Right forelimb (tissue), 1 donor: ENCODE measurements around the gene INHBB.
"Not testable (repeated sequence)": the region's sequence is repeated elsewhere in the genome, so short reads cannot be mapped to it uniquely, and the experiment has no call there.

Experiments
- DNase-seq: peaks from one replicate; pipeline ENCODE4 v3.0.0-alpha.2; 2018

INHBB gene

DNA sequence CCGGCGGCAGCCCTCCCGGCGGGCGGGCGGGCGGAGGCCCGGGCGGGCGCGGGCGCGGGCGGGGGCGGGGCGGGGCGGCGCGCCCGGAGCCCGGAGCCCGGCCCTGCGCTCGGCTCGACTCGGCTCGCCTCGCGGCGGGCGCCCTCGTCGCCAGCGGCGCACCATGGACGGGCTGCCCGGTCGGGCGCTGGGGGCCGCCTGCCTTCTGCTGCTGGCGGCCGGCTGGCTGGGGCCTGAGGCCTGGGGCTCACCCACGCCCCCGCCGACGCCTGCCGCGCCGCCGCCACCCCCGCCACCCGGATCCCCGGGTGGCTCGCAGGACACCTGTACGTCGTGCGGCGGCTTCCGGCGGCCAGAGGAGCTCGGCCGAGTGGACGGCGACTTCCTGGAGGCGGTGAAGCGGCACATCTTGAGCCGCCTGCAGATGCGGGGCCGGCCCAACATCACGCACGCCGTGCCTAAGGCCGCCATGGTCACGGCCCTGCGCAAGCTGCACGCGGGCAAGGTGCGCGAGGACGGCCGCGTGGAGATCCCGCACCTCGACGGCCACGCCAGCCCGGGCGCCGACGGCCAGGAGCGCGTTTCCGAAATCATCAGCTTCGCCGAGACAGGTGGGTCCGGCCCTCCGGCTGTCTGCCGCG, at the start of gene INHBB:
Gene INHBB (plus strand): TSS at position 111 of the 641 bp plus-strand sequence. CDS start 53 bp downstream, at position 164.
- no peak for DNase-seq

DNA sequence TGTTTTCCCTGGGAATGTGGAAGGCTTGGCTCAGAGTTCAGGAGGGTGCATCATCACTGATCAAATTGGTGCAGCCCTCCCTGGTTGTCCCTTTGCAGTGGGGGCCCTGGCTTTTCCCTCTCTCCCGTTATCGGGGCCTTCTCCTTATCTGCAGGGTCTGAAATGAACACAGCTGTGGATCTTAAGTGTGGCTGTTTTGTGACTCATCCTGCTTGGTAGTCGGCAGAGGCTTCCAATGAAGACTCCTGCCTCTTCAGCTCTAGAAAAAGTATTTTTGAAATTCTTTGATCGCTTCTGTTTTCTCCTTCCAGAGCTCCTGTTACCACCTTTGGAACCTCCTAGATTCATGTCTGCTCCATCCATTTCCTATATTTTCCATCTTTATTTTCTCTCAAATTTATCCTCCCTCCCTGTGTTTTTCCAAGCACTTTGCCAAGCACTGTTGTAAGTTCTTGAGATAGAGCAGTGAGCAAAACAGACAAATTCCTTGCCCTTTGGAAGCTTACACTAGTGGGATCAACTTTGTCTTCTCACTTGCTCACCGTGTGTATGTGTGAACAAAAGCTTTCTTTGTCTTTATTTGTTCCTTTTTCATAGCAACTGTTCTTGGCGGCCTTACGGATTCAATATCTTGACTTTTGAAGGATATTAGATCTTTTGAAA, 47.6 kb upstream of the INHBB start:
- DNase-seq: no peak

DNA sequence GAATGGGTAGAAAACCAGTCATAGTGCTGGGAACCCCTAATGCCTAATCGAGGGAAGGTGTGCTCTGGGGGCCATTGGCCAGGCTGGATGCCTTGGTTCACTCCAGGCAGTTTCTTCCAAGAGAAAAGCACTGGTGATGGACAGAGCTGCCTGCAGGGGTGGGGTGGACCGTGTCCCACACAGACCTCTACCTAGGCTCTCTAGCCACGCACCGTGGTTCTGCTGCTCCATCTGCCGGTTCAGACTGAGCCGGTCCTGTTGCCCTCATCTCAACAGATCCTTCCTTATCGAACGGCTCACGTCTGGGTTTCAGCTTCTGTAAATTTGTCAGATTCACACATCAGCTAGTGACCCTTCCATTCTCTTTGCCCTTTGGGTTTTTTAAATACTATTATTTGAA, 46.9 kb upstream of the INHBB start:
- DNase-seq: no peak

- no peak for DNase-seq
Measured at GRCh38 chr2:120299561-120299960, 46.4 kb upstream of the INHBB start.

- no peak for DNase-seq
Measured at GRCh38 chr2:120300385-120300784, 45.6 kb upstream of the INHBB start.

- DNase-seq: no peak
Measured at GRCh38 chr2:120301284-120301683, 44.7 kb upstream of the INHBB start.

- no peak for DNase-seq
Measured at GRCh38 chr2:120302301-120302700, 43.6 kb upstream of the INHBB start.

- DNase-seq: no peak
Measured at GRCh38 chr2:120303177-120303576, 42.8 kb upstream of the INHBB start.

- no peak for DNase-seq
Measured at GRCh38 chr2:120305296-120305695, 40.6 kb upstream of the INHBB start.

DNA sequence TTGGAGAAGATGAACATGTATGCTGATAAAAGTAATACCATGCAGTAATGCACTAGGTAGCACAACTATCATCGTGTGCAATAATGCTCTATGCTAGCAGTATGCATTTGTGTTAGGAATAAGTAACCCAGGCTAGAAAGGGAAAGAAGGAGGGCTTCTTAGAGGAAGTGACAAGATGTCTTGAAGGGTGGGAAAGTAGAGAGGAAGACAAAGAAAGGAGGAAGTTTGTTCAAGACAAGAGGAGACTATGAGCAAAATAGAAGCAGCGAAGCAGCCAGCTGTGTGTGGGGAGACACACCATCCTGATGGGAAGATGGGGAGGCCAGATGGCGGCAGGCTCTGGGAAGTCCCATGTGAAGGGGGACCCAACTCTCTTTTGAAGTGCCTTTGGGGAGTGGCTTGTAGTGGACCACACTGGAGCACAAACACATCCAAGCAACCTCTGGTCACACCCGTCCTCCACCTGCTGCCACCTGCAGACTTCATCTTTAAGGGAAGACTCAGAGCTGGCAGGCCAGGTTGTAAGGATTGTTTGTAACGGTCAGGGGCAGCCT, 39.9 kb upstream of the INHBB start:
- no peak for DNase-seq

GRCh38 chr2:120307482-120307881, 38.5 kb upstream of the INHBB start:
- no peak for DNase-seq

DNA sequence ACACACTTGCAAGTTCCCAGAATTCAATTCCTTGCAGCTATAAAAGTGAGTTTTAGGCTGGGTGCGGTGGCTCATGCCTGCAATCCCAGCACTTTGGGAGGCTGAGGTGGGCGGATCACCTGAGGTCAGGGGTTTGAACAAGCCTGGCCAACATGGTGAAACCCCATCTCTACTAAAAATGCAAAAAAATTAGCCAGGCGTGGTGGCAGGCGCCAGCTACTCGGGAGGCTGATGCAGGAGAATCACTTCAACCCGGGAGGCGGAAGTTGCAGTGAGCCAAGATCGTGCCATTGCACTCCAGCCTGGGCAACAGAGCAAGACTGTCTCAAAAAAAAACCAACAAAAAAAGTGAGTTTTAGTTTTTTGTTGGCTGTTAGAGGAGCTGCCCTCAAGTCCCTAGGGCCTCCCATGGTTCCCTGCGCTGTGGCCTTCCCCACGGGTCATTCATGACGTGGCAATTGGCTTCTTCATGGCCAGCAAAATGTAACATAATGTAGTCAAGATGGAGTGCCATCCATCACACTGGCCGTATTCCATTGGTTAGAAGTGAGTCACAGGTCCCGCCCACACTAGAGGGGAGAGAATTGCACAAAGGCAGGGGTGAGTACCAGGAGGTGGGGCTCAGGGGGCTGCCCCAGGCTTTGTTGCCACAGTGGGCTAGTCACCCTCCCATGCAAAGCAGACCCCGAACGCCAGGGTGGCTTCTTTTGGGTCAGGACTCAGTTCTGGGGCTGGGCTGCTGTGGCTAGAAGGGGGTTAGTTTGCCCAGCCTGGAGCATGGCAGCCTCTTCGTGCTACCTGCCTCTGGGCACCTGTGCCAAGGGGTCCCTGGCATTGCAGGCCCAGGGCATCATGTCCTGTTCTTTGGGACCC, 37.7 kb upstream of the INHBB start:
- no peak for DNase-seq

DNA sequence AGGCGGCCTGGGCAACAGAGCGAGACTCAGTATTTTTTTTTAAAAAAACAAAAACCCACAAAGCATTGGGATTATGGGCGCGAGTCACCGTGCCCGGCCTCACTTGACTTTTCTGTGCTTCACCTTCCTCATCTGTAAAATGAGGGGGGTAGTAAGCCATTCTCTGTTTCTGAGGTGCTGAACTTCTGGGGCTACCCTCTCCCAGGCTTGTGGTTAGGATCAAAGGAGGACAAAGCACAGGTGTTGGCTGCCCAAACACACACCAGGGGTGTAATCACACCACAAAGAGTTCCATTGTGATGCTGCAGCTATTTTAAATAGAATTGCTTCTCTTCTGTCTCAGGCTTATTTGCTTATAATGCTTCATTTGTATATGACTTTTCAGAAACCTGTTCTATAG, 35.8 kb upstream of the INHBB start:
- DNase-seq: no peak

DNA sequence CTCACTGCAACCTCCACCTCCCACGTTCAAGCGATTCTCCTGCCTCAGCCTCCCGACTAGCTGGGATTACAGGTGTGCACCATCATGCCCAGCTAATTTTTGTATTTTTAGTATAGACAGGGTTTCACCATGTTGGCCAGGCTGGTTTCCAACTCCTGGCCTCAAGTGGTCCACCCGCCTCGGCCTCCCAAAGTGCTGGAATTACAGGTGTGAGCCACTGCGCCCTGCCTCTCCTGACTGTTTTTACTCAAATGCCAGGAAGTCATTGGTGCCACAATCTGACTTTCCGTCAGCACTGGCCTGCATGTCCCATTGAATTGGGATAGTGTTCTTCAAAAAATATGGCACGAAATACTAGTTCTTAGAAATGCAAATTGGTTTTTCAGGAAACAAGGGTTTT, 35.1 kb upstream of the INHBB start:
- DNase-seq: not testable (repeated sequence)

GRCh38 chr2:120312076-120312475, 33.9 kb upstream of the INHBB start:
- DNase-seq: no peak

DNA sequence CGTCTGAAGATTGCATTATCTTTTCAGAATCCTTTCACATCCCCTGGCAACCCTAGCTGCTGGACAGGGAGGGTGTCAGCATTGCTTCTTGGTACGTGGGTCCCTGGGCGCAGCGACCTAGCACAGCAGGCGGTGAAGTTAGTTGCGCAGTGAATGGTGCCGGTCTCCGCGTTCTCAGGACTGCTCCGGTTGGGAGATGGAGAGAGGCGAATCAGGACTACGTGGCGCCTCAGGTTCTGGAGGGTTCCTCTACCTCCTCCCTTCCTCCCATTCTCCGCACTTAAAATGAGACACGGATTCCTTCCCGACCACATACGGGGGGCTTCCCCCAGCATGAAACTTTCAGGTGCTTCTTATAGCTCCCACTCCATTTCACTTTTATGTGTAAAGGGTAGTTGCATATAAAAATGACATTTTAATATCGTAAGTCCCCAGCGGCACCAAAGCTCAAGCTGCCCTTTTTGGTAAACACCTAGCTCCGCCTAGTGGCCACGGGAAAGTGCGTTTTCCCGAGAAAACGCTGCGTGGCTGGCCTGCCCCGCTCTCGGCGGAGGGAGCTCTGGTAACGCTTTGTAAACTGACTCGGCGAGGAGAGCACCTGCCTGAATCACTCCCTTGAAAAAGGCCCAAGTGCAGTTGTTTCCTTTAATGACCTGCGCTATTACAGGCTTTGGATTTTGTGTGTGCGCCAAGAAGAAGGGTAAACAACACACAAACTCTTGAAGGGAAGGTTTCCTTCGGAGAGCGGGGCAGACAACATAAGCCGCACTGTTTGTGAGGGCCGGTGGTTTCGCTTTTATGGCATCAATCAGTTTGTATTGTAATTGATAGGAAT, 32.9 kb upstream of the INHBB start:
- peak; percentile 89 for DNase-seq

DNA sequence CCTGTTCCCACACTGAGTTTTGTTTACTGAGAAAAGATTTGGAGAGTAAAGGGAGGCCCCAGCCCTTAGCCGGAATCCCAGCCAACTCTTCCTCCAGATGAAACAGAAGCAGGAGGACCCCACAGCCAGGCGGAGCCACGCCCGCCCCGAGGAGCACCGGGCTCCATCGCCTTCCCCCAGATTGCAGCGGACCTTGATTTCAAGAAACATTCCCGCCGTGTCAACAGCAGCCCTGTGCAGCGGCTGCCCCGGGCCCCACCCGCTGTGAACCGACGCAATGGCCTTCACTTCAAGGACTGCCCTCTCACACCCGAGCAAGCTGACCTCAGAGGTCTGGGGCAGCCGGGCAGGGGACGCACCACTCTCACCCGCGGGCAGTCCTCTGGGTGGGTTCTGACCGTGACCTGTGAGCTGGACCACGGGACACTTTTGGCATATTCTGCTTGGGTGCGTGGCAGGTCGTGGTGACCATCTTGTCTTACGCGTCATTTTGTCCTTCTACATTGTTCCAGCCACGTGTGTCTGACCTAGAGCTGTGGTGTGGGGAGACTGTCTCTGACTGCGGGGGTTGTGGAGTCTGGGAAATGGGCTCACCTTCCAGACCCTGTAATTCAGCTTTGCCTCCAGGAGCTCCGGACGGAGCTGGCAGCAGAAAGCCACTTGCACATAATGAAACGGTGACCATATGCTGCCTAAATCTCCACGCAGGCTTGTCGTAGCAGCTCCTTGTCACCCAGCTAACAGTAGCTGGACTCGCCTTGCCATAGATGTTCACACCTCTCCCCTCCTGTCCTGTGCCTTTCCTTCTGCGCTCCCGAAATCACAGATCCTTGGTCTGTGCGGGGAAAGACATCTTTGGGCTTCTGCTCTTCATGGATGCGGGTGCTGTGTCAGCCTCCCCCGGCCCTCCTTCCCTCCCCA, 32.0 kb upstream of the INHBB start:
- DNase-seq: no peak

- DNase-seq: no peak
Measured at GRCh38 chr2:120314690-120315366, 31.1 kb upstream of the INHBB start.

- DNase-seq: peak; percentile 20
Measured at GRCh38 chr2:120315367-120316033, 30.4 kb upstream of the INHBB start.

DNA sequence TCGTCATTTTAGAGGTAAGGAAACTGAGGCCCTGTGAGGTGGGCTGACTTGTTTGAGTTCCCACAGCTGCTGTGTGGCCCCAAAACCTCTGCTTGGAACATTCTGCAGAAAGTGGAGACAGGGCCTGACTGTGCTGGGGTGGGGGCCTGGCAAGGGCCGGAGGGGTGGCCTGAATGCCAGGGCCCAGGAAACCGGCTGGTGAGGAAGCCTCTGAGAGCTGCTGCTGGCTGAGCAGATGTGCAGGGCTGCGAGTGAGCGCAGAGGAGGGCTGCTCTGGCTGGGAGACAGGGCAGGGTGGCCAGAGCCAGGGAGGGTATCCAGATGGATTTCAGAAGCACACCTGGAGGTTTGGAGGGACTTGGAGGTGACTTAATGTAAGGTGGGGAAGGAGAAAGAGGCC, 29.9 kb upstream of the INHBB start:
- DNase-seq: no peak
